Panc1 (cell line): ENCODE measurements around the gene TMEM219. TPM values are rescaled to one million over a fixed set of nuclear protein-coding genes. Genes with fewer than 3 reads are reported as not detected.

Experiments
- ATAC-seq: fragments of 200-7000 bp; cut with Tn5 transposase; 2 replicates; pipeline ENCODE4 v1.9.1; 2020; ENCODE audit warnings: mild to moderate bottlenecking, moderate library complexity
- BruUV-seq: library from RNA; stranded (reverse); fragments of 400-500 nt; replicated peaks from 2 replicates; lab custom pipeline; 2021; lab: Mats Ljungman, UMichigan
- CTCF ChIA-PET: fragments of 300-600 bp; sonication (Branson Sonifier 250); formaldehyde crosslinking; loops from one replicate; lab custom pipeline; 2022; ENCODE audit warnings: antibody characterized with exemption; lab: Charles Lee
- POLR2A ChIA-PET: fragments of 300-600 bp; sonication (Branson Sonifier 250); formaldehyde crosslinking; loops from one replicate; lab custom pipeline; 2022; ENCODE audit warnings: antibody characterized with exemption; lab: Charles Lee
- DNase-seq: peaks from one replicate; pipeline ENCODE4 v3.0.0-alpha.2; 2010; ENCODE audit warnings: low read depth, low spot score
- H3K27ac ChIP-seq: 2 replicates; pipeline ENCODE4 v1.5.1; 2011; ENCODE audit warnings: mild to moderate bottlenecking, low read length, inconsistent platforms
- H3K27me3 ChIP-seq: fragments of 200-500 bp; sonication (Bioruptor generic); 2 replicates; pipeline ENCODE4 v1.6.0; 2014; ENCODE audit warnings: low read length, inconsistent platforms; ENCODE audit not compliant: control insufficient read depth, insufficient read depth
- H3K36me3 ChIP-seq: fragments of 200-500 bp; sonication (Bioruptor generic); 2 replicates; pipeline ENCODE4 v1.5.1; 2014; ENCODE audit warnings: inconsistent platforms, mild to moderate bottlenecking, low read length, moderate library complexity; ENCODE audit not compliant: control insufficient read depth, insufficient read depth
- H3K4me1 ChIP-seq: 2 replicates; pipeline ENCODE4 v1.5.1; 2011; ENCODE audit warnings: inconsistent platforms, mild to moderate bottlenecking, low read length, moderate library complexity; ENCODE audit not compliant: control insufficient read depth, insufficient read depth
- H3K4me3 ChIP-seq, 2 experiments: 2 replicates each; pipeline ENCODE4 v1.5.1; 2011 to 2012; ENCODE audit warnings: low read depth in 2 of 2, low read length in 2 of 2, mild to moderate bottlenecking in 2 of 2, inconsistent platforms in 1 of 2, moderate library complexity in 1 of 2
- H3K9me3 ChIP-seq: fragments of 200-500 bp; sonication (Bioruptor generic); 2 replicates; pipeline ENCODE4 v1.5.1; 2014; ENCODE audit warnings: low read depth, mild to moderate bottlenecking, inconsistent platforms, low read length, moderate library complexity; ENCODE audit not compliant: control insufficient read depth, insufficient read depth
- CTCF ChIP-seq: fragments of 450-650 bp; IDR thresholded peaks from 2 replicates; pipeline ENCODE4 v1.5.1; 2017; ENCODE audit warnings: mild to moderate bottlenecking
- POLR2AphosphoS5 ChIP-seq: IDR thresholded peaks from 2 replicates; pipeline ENCODE4 v1.6.1; 2012; ENCODE audit warnings: mild to moderate bottlenecking, low read depth, low read length, moderate library complexity
- REST ChIP-seq, 2 experiments: IDR thresholded peaks; 2 replicates each; pipeline ENCODE4 v1.6.1; 2011 to 2012; ENCODE audit warnings: low read depth in 2 of 2, control low read depth in 1 of 2, low read length in 1 of 2, mild to moderate bottlenecking in 1 of 2, moderate library complexity in 1 of 2; ENCODE audit not compliant: insufficient read depth in 1 of 2
- SIN3A ChIP-seq: IDR thresholded peaks from 2 replicates; pipeline ENCODE4 v1.6.1; 2012; ENCODE audit warnings: low read depth, mild to moderate bottlenecking, low read length, moderate library complexity, borderline replicate concordance; ENCODE audit not compliant: insufficient read depth
- TCF7L2 ChIP-seq: IDR thresholded peaks from 2 replicates; pipeline ENCODE4 v1.6.1; 2011; ENCODE audit warnings: mild to moderate bottlenecking, low read depth, low read length, inconsistent platforms
- in situ Hi-C: cut with HindIII; loops from 2 replicates; pipeline ENCODE4 v1.10.0; 2016; ENCODE audit warnings: low sequenced_read_pairs, low pct_unique_long_range_greater_than_20kb
- intact Hi-C: fragments of 100-400 bp; cut with micrococcal nuclease; formaldehyde crosslinking; loops from one replicate; pipeline ENCODE4 v1.10.0; 2022; ENCODE audit not compliant: unreplicated experiment
- total RNA-seq: library from RNA; stranded (reverse); gene quantifications from one replicate; pipeline ENCODE4 v1.2.1, GENCODE V29; 2021; ENCODE audit not compliant: unreplicated experiment

Gene TMEM219
- total RNA-seq, 1 experiment from 2014 or later, result 161 TPM

GRCh38 chr16:29994600-29995323, 32.9 kb downstream of the TMEM219 start:
- CTCF ChIA-PET, result interaction anchor here (0.5 kb wide), 1 partner anchor 179 kb away, joined by 3 read pairs; no protein-coding TSS in a partner anchor
- ATAC-seq, result peak; percentile 59
- no peaks in the 10 kb centered on the region for H3K9me3 ChIP-seq
- TF ChIP-seq SIN3A, result no peak
- TF ChIP-seq REST (IDR thresholded peaks at IDR 0.05; ENCODE audit: insufficient read depth in 1 of 2, low read depth in 2 of 2, low read length in 1 of 2), result no peak
- no peak for TF ChIP-seq POLR2AphosphoS5
- TF ChIP-seq CTCF, result no peak
- no peak for TF ChIP-seq TCF7L2
- H3K4me3 ChIP-seq, result peak overlapping the region; percentile 72 to 98
- intact Hi-C loops (no loop called here), in situ Hi-C loops (no loop called here)
- peak overlapping the region; percentile 100 for H3K27ac ChIP-seq
- POLR2A ChIA-PET, result no interaction called here
- peaks cover 31% of the 10 kb centered on the region for H3K4me1 ChIP-seq
- H3K36me3 ChIP-seq, result peaks cover 8% of the 10 kb centered on the region
- no TSS peak for BruUV-seq
- no peaks in the 10 kb centered on the region for H3K27me3 ChIP-seq
- no peak for DNase-seq

- Histone ChIP-seq H3K4me1 (peaks cover 31% of the 10 kb centered on the region), H3K9me3 (no peaks in the 10 kb centered on the region), H3K36me3 (peaks cover 5% of the 10 kb centered on the region), H3K27ac (peak within 1 kb of the TSS; percentile 100), H3K27me3 (no peaks in the 10 kb centered on the region), H3K4me3 (peak within 1 kb of the TSS; percentile 72 to 98)
- CTCF ChIA-PET, result interaction anchor here (0.5 kb wide), 1 partner anchor 180 kb away, joined by 3 read pairs; no protein-coding TSS in a partner anchor
- POLR2A ChIA-PET, result no interaction called here
- no TSS peak for BruUV-seq
- ATAC-seq (peak; percentile 76), DNase-seq (no peak)
- in situ Hi-C loops, result no loop called here
- intact Hi-C loops, result no loop called here
- TF ChIP-seq POLR2AphosphoS5, result peak; percentile 37; the same call in 1 of the 2 replicates
- TF ChIP-seq REST (IDR thresholded peaks at IDR 0.05; ENCODE audit: insufficient read depth in 1 of 2, low read depth in 2 of 2, low read length in 1 of 2), result 0 out of 4 replicates have a peak, but pooled peaks of 1 of the 2 experiments have one; percentile 26
- 0 out of 2 replicates have a peak, but pooled peaks have one; percentile 82 for TF ChIP-seq SIN3A
- no peak for TF ChIP-seq TCF7L2
Observed at GRCh38 chr16:29995324-29995910, 33.5 kb downstream of the TMEM219 start, which contains the start of gene HIRIP3. TSS of gene HIRIP3 (minus strand) at chr16:29995617. CDS start at chr16:29995605, 12 bp downstream.
